ENCODE data around the gene PHRF1.

The PHRF1 gene

GRCh38 chr11:555780-556661 lies 20.2 kb upstream of the PHRF1 start:
- Histone ChIP-seq H3K27me3 (ENCODE audit: insufficient read depth, low read length, poor library complexity) (peaks cover 10% of the 10 kb centered on the region), H3K4me1 (ENCODE audit: control insufficient read depth, low read depth, low read length) (no peaks in the 10 kb centered on the region), H2BK15ac (replicated peaks; ENCODE audit: low read depth) (no peak overlapping the region), H2BK120ac (ENCODE audit: low read depth, low read length) (no peak overlapping the region), H3K56ac (ENCODE audit: low read length) (peak overlapping the region; percentile 79), H2BK5ac (ENCODE audit: low read length) (no peak overlapping the region), H3K4ac (ENCODE audit: low read depth, low read length) (no peak overlapping the region), H3K79me2 (ENCODE audit: control insufficient read depth, insufficient read depth, low read length) (no peaks in the 10 kb centered on the region), H3K27ac (ENCODE audit: low read depth, low read length) (no peak overlapping the region), H3K79me1 (ENCODE audit: low read length) (no peaks in the 10 kb centered on the region), H4K5ac (ENCODE audit: low read length) (no peak overlapping the region), H4K8ac (ENCODE audit: low read depth, low read length) (no peak overlapping the region), H3K36me3 (ENCODE audit: control insufficient read depth, insufficient read depth, low read length) (no peaks in the 10 kb centered on the region), H3K4me3 (ENCODE audit: low read length) (no peak overlapping the region), H2AK5ac (ENCODE audit: low read length) (no peak overlapping the region), H3K23ac (ENCODE audit: low read length) (no peak overlapping the region), H3K4me2 (ENCODE audit: low read length) (peak overlapping the region; percentile 29), H3K9ac (ENCODE audit: low read length) (peak overlapping the region; percentile 0), H3K18ac (ENCODE audit: low read length) (peak overlapping the region; percentile 6)
- DNase-seq = peak; percentile 49
- WGBS (ENCODE audit: extremely low coverage, insufficient coverage, low lambda C conversion rate) = no CpG with 5 or more reads among the region's 104 CpGs

GRCh38 chr11:556662-557256 lies 19.5 kb upstream of the PHRF1 start:
- no peak overlapping the region for H3K4me2 ChIP-seq (ENCODE audit: low read length)
- no peaks in the 10 kb centered on the region for H3K79me2 ChIP-seq (ENCODE audit: control insufficient read depth, insufficient read depth, low read length)
- no peak overlapping the region for H3K9ac ChIP-seq (ENCODE audit: low read length)
- no peak overlapping the region for H3K4me3 ChIP-seq (ENCODE audit: low read length)
- H2BK5ac ChIP-seq (ENCODE audit: low read length) = no peak overlapping the region
- no peak overlapping the region for H2BK120ac ChIP-seq (ENCODE audit: low read depth, low read length)
- no peaks in the 10 kb centered on the region for H3K4me1 ChIP-seq (ENCODE audit: control insufficient read depth, low read depth, low read length)
- DNase-seq = no peak
- peaks cover 10% of the 10 kb centered on the region for H3K27me3 ChIP-seq (ENCODE audit: insufficient read depth, low read length, poor library complexity)
- no peak overlapping the region for H4K5ac ChIP-seq (ENCODE audit: low read length)
- H3K23ac ChIP-seq (ENCODE audit: low read length) = no peak overlapping the region
- H3K56ac ChIP-seq (ENCODE audit: low read length) = peak overlapping the region; percentile 79
- H3K4ac ChIP-seq (ENCODE audit: low read depth, low read length) = no peak overlapping the region
- no peak overlapping the region for H3K18ac ChIP-seq (ENCODE audit: low read length)
- H2BK15ac ChIP-seq (replicated peaks; ENCODE audit: low read depth) = no peak overlapping the region
- H4K8ac ChIP-seq (ENCODE audit: low read depth, low read length) = no peak overlapping the region
- peaks cover 2% of the 10 kb centered on the region for H3K79me1 ChIP-seq (ENCODE audit: low read length)
- WGBS (ENCODE audit: extremely low coverage, insufficient coverage, low lambda C conversion rate) = no CpG with 5 or more reads among the region's 22 CpGs
- H3K36me3 ChIP-seq (ENCODE audit: control insufficient read depth, insufficient read depth, low read length) = no peaks in the 10 kb centered on the region
- H3K27ac ChIP-seq (ENCODE audit: low read depth, low read length) = no peak overlapping the region
- H2AK5ac ChIP-seq (ENCODE audit: low read length) = no peak overlapping the region

- H3K4me3 ChIP-seq (ENCODE audit: low read length) = no peak overlapping the region
Observed at GRCh38 chr11:557328-558132, 18.7 kb upstream of the PHRF1 start.

GRCh38 chr11:558503-558902 lies 17.8 kb upstream of the PHRF1 start:
- no peak overlapping the region for H3K23ac ChIP-seq (ENCODE audit: low read length)
- H4K5ac ChIP-seq (ENCODE audit: low read length) = no peak overlapping the region
- H2BK15ac ChIP-seq (replicated peaks; ENCODE audit: low read depth) = no peak overlapping the region
- no peak overlapping the region for H3K56ac ChIP-seq (ENCODE audit: low read length)
- H4K8ac ChIP-seq (ENCODE audit: low read depth, low read length) = no peak overlapping the region
- H3K18ac ChIP-seq (ENCODE audit: low read length) = no peak overlapping the region
- no peak overlapping the region for H3K27ac ChIP-seq (ENCODE audit: low read depth, low read length)
- no peak overlapping the region for H3K4ac ChIP-seq (ENCODE audit: low read depth, low read length)
- H2BK120ac ChIP-seq (ENCODE audit: low read depth, low read length) = no peak overlapping the region
- H3K79me1 ChIP-seq (ENCODE audit: low read length) = peaks cover 2% of the 10 kb centered on the region
- no peak overlapping the region for H3K4me3 ChIP-seq (ENCODE audit: low read length)
- peaks cover 10% of the 10 kb centered on the region for H3K27me3 ChIP-seq (ENCODE audit: insufficient read depth, low read length, poor library complexity)
- no peaks in the 10 kb centered on the region for H3K4me1 ChIP-seq (ENCODE audit: control insufficient read depth, low read depth, low read length)
- no peak overlapping the region for H2BK5ac ChIP-seq (ENCODE audit: low read length)
- H3K4me2 ChIP-seq (ENCODE audit: low read length) = no peak overlapping the region
- no peak for DNase-seq
- H3K9ac ChIP-seq (ENCODE audit: low read length) = no peak overlapping the region
- no peak overlapping the region for H2AK5ac ChIP-seq (ENCODE audit: low read length)
- no CpG with 5 or more reads among the region's 20 CpGs for WGBS (ENCODE audit: extremely low coverage, insufficient coverage, low lambda C conversion rate)
- H3K79me2 ChIP-seq (ENCODE audit: control insufficient read depth, insufficient read depth, low read length) = no peaks in the 10 kb centered on the region
- H3K36me3 ChIP-seq (ENCODE audit: control insufficient read depth, insufficient read depth, low read length) = no peaks in the 10 kb centered on the region

More at GRCh38 chr11:557328-558132, 18.7 kb upstream of the PHRF1 start:
- Histone ChIP-seq H3K18ac (ENCODE audit: low read length) (no peak overlapping the region), H3K4ac (ENCODE audit: low read depth, low read length) (no peak overlapping the region), H3K79me1 (ENCODE audit: low read length) (peaks cover 2% of the 10 kb centered on the region), H4K8ac (ENCODE audit: low read depth, low read length) (no peak overlapping the region), H3K4me2 (ENCODE audit: low read length) (no peak overlapping the region), H3K79me2 (ENCODE audit: control insufficient read depth, insufficient read depth, low read length) (no peaks in the 10 kb centered on the region), H2BK120ac (ENCODE audit: low read depth, low read length) (no peak overlapping the region), H3K4me1 (ENCODE audit: control insufficient read depth, low read depth, low read length) (no peaks in the 10 kb centered on the region), H2AK5ac (ENCODE audit: low read length) (no peak overlapping the region), H3K27ac (ENCODE audit: low read depth, low read length) (no peak overlapping the region), H3K23ac (ENCODE audit: low read length) (no peak overlapping the region), H2BK5ac (ENCODE audit: low read length) (no peak overlapping the region), H3K56ac (ENCODE audit: low read length) (no peak overlapping the region), H2BK15ac (replicated peaks; ENCODE audit: low read depth) (no peak overlapping the region), H3K9ac (ENCODE audit: low read length) (no peak overlapping the region), H3K36me3 (ENCODE audit: control insufficient read depth, insufficient read depth, low read length) (no peaks in the 10 kb centered on the region), H4K5ac (ENCODE audit: low read length) (no peak overlapping the region), H3K27me3 (ENCODE audit: insufficient read depth, low read length, poor library complexity) (peaks cover 10% of the 10 kb centered on the region)
- no peak for DNase-seq
- WGBS (ENCODE audit: extremely low coverage, insufficient coverage, low lambda C conversion rate) = no CpG with 5 or more reads among the region's 24 CpGs

- H3K23ac ChIP-seq (ENCODE audit: low read length) = no peak overlapping the region
- H3K4me2 ChIP-seq (ENCODE audit: low read length) = no peak overlapping the region
- no CpG with 5 or more reads among the region's 15 CpGs for WGBS (ENCODE audit: extremely low coverage, insufficient coverage, low lambda C conversion rate)
- peaks cover 2% of the 10 kb centered on the region for H3K79me1 ChIP-seq (ENCODE audit: low read length)
- H3K9ac ChIP-seq (ENCODE audit: low read length) = no peak overlapping the region
- H4K8ac ChIP-seq (ENCODE audit: low read depth, low read length) = no peak overlapping the region
- no peaks in the 10 kb centered on the region for H3K4me1 ChIP-seq (ENCODE audit: control insufficient read depth, low read depth, low read length)
- H2BK5ac ChIP-seq (ENCODE audit: low read length) = no peak overlapping the region
- H3K79me2 ChIP-seq (ENCODE audit: control insufficient read depth, insufficient read depth, low read length) = no peaks in the 10 kb centered on the region
- no peak for DNase-seq
- no peak overlapping the region for H3K27ac ChIP-seq (ENCODE audit: low read depth, low read length)
- H3K27me3 ChIP-seq (ENCODE audit: insufficient read depth, low read length, poor library complexity) = peaks cover 10% of the 10 kb centered on the region
- H2BK15ac ChIP-seq (replicated peaks; ENCODE audit: low read depth) = no peak overlapping the region
- H2BK120ac ChIP-seq (ENCODE audit: low read depth, low read length) = no peak overlapping the region
- no peak overlapping the region for H4K5ac ChIP-seq (ENCODE audit: low read length)
- no peaks in the 10 kb centered on the region for H3K36me3 ChIP-seq (ENCODE audit: control insufficient read depth, insufficient read depth, low read length)
- H3K56ac ChIP-seq (ENCODE audit: low read length) = no peak overlapping the region
- H3K4me3 ChIP-seq (ENCODE audit: low read length) = no peak overlapping the region
- no peak overlapping the region for H3K4ac ChIP-seq (ENCODE audit: low read depth, low read length)
- no peak overlapping the region for H2AK5ac ChIP-seq (ENCODE audit: low read length)
- no peak overlapping the region for H3K18ac ChIP-seq (ENCODE audit: low read length)
Observed at GRCh38 chr11:559020-559620, 17.1 kb upstream of the PHRF1 start.
